WTC11 (cell line): ENCODE results near the gene WDHD1. TPM values are rescaled to one million over a fixed set of nuclear protein-coding genes. Genes with fewer than 3 reads are reported as not detected.

ENCODE experiments used
- ATAC-seq: fragments of 200-7000 bp; cut with Tn5 transposase; 2 replicates; pipeline ENCODE4 v1.10.0; 2021; ENCODE audit warnings: mild to moderate bottlenecking, moderate library complexity
- CTCF ChIA-PET: fragments of 300-600 bp; sonication (Branson Sonifier 250); formaldehyde crosslinking; loops from one replicate; lab custom pipeline; 2021; ENCODE audit warnings: antibody characterized with exemption; lab: Charles Lee
- POLR2A ChIA-PET: fragments of 350-600 bp; sonication (Branson Sonifier 250); formaldehyde crosslinking; loops from one replicate; lab custom pipeline; 2021; ENCODE audit warnings: antibody characterized with exemption; lab: Charles Lee
- DNase-seq: peaks from one replicate; pipeline ENCODE4 v3.0.0; 2021; ENCODE audit warnings: low spot score
- H3K27ac Mint-ChIP-seq: 2 replicates; pipeline ENCODE4 v1.8.0; 2021; ENCODE audit warnings: mixed read lengths
- H3K27me3 Mint-ChIP-seq: 2 replicates; pipeline ENCODE4 v1.8.0; 2021; ENCODE audit warnings: low read depth, mild to moderate bottlenecking, moderate library complexity, mixed read lengths
- H3K36me3 Mint-ChIP-seq: 2 replicates; pipeline ENCODE4 v1.8.0; 2021; ENCODE audit warnings: mixed read lengths
- H3K4me1 Mint-ChIP-seq: 2 replicates; pipeline ENCODE4 v1.8.0; 2022; ENCODE audit warnings: mixed read lengths
- H3K4me3 Mint-ChIP-seq: 2 replicates; pipeline ENCODE4 v1.8.0; 2021; ENCODE audit warnings: mild to moderate bottlenecking, moderate library complexity, mixed read lengths
- H3K9me3 Mint-ChIP-seq: 2 replicates; pipeline ENCODE4 v1.8.0; 2021; ENCODE audit warnings: mixed read lengths
- ATF1 ChIP-seq: sonication (generic); formaldehyde crosslinking; IDR thresholded peaks from 2 replicates; pipeline ENCODE4 v1.8.1; 2023; ENCODE audit warnings: mild to moderate bottlenecking, moderate library complexity, missing genetic modification reagents
- CREM ChIP-seq: sonication (generic); formaldehyde crosslinking; IDR thresholded peaks from 2 replicates; pipeline ENCODE4 v1.8.1; 2022; ENCODE audit warnings: mild to moderate bottlenecking, missing genetic modification reagents, moderate library complexity
- EMX1 ChIP-seq: fragments of 250-450 bp; sonication (Bioruptor Pico); IDR thresholded peaks from 2 replicates; pipeline ENCODE4 v1.8.0; 2021; ENCODE audit warnings: mild to moderate bottlenecking
- FOXP1 ChIP-seq: sonication (generic); formaldehyde crosslinking; IDR thresholded peaks from 2 replicates; pipeline ENCODE4 v1.8.0; 2022; ENCODE audit warnings: missing genetic modification reagents, mild to moderate bottlenecking, moderate library complexity, borderline replicate concordance
- JUN ChIP-seq: sonication (generic); formaldehyde crosslinking; IDR thresholded peaks from 2 replicates; pipeline ENCODE4 v1.8.0; 2023; ENCODE audit warnings: mild to moderate bottlenecking, missing genetic modification reagents
- PRRX2 ChIP-seq: fragments of 250-450 bp; sonication (Bioruptor Pico); IDR thresholded peaks from 2 replicates; pipeline ENCODE4 v1.8.0; 2021; ENCODE audit warnings: mild to moderate bottlenecking
- SP1 ChIP-seq: sonication (generic); formaldehyde crosslinking; conservative IDR thresholded peaks from 2 replicates; pipeline ENCODE4 v1.8.1; 2022; ENCODE audit warnings: missing genetic modification reagents
- ZNF219 ChIP-seq: sonication (generic); formaldehyde crosslinking; IDR thresholded peaks from 2 replicates; pipeline ENCODE4 v1.8.0; 2023; ENCODE audit warnings: missing genetic modification reagents, mild to moderate bottlenecking, borderline replicate concordance
- total RNA-seq: library from RNA; stranded (reverse); gene quantifications from 3 replicates; pipeline ENCODE4 v1.2.3, GENCODE V29; 2021
- TF ChIP-seq, protein P1 (sequence below): sonication (generic); formaldehyde crosslinking; IDR thresholded peaks from 2 replicates; pipeline ENCODE4 v1.8.1; 2023; ENCODE audit warnings: mild to moderate bottlenecking, missing genetic modification reagents
- TF ChIP-seq, protein P2 (sequence below): sonication (generic); formaldehyde crosslinking; IDR thresholded peaks from 2 replicates; pipeline ENCODE4 v1.8.0; 2023; ENCODE audit warnings: mild to moderate bottlenecking, missing genetic modification reagents
- TF ChIP-seq, protein P3 (sequence below): sonication (generic); formaldehyde crosslinking; IDR thresholded peaks from 2 replicates; pipeline ENCODE4 v1.8.1; 2023; ENCODE audit warnings: mild to moderate bottlenecking, missing genetic modification reagents, moderate library complexity
- TF ChIP-seq, protein P4 (sequence below): sonication (generic); formaldehyde crosslinking; IDR thresholded peaks from 2 replicates; pipeline ENCODE4 v1.8.0; 2023; ENCODE audit warnings: missing genetic modification reagents, mild to moderate bottlenecking, borderline replicate concordance
- TF ChIP-seq, protein P5 (sequence below): sonication (generic); formaldehyde crosslinking; conservative IDR thresholded peaks from 2 replicates; pipeline ENCODE4 v1.8.1; 2022; ENCODE audit warnings: mild to moderate bottlenecking, missing genetic modification reagents
- TF ChIP-seq, protein P6 (sequence below): sonication (generic); formaldehyde crosslinking; IDR thresholded peaks from 2 replicates; pipeline ENCODE4 v1.8.1; 2023; ENCODE audit warnings: mild to moderate bottlenecking, moderate library complexity, missing genetic modification reagents
- TF ChIP-seq, protein P7 (sequence below): fragments of 250-450 bp; sonication (Bioruptor Pico); IDR thresholded peaks from 2 replicates; pipeline ENCODE4 v1.9.0; 2021; ENCODE audit warnings: mild to moderate bottlenecking

WDHD1 gene
- total RNA-seq, 1 experiment from 2014 or later = 76.1 TPM

DNA sequence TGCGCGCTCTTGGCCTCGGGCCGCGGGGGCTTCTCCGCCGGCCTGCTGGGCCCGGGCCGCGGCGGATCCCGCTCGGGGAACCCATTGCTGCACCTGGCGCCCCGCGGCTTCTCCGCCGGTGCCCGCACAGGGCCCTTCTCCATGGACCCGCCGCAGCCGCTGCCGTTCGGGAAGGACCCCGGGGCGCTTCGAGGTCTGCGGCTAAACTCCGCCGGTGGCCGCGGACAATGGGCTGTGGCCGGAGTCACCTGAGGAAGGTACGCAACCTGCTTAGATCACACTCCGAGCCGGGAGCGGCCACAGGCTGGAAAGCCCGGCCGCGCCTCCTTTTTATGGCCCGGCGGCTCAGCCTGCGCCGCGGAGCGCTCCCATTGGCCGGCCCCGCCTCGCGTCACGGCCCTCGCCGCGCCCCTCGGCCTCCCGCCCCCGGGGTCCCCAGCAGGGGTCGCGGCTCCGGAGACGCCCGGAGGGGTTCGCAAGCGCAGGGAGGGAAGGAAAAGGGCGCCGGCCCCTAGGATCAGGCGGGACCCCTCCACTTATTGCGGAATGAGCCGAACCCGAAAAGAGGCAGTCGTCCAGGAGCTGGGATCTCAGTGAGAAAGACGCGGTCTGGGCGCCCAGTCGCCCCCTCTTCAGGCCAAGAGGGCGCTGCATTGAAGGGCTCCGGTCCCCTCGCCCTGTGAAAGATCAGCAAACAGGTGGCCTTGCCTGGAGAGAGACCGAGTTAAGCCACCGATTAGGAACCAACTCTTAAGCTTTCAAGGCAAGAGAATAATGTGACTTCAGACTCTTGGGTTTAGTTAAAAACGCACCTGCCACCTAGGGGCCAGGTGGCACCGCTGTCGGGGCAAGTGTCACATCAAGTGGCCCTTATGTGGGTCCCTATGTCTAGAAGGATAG, 124.1 kb downstream of the WDHD1 start, which contains the start of gene GCH1 (continued):
- TF ChIP-seq, protein P1, sequence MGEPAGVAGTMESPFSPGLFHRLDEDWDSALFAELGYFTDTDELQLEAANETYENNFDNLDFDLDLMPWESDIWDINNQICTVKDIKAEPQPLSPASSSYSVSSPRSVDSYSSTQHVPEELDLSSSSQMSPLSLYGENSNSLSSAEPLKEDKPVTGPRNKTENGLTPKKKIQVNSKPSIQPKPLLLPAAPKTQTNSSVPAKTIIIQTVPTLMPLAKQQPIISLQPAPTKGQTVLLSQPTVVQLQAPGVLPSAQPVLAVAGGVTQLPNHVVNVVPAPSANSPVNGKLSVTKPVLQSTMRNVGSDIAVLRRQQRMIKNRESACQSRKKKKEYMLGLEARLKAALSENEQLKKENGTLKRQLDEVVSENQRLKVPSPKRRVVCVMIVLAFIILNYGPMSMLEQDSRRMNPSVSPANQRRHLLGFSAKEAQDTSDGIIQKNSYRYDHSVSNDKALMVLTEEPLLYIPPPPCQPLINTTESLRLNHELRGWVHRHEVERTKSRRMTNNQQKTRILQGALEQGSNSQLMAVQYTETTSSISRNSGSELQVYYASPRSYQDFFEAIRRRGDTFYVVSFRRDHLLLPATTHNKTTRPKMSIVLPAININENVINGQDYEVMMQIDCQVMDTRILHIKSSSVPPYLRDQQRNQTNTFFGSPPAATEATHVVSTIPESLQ (CRISPR knock-in tag) = no peak
- TF ChIP-seq ZNF219 (CRISPR knock-in tag) (peak; percentile 17; the same call in 1 of the 2 replicates), EMX1 (CRISPR knock-in tag) (0 out of 2 replicates have a peak, but pooled peaks have one; percentile 55), ATF1 (CRISPR knock-in tag) (no peak), JUN (CRISPR knock-in tag) (no peak), FOXP1 (CRISPR knock-in tag) (peak; percentile 82; the same call in 1 of the 2 replicates), SP1 (CRISPR knock-in tag) (peak; percentile 71; the same call in 1 of the 2 replicates), CREM (CRISPR knock-in tag) (0 out of 2 replicates have a peak, but pooled peaks have one; percentile 46)
- TF ChIP-seq, protein P2, sequence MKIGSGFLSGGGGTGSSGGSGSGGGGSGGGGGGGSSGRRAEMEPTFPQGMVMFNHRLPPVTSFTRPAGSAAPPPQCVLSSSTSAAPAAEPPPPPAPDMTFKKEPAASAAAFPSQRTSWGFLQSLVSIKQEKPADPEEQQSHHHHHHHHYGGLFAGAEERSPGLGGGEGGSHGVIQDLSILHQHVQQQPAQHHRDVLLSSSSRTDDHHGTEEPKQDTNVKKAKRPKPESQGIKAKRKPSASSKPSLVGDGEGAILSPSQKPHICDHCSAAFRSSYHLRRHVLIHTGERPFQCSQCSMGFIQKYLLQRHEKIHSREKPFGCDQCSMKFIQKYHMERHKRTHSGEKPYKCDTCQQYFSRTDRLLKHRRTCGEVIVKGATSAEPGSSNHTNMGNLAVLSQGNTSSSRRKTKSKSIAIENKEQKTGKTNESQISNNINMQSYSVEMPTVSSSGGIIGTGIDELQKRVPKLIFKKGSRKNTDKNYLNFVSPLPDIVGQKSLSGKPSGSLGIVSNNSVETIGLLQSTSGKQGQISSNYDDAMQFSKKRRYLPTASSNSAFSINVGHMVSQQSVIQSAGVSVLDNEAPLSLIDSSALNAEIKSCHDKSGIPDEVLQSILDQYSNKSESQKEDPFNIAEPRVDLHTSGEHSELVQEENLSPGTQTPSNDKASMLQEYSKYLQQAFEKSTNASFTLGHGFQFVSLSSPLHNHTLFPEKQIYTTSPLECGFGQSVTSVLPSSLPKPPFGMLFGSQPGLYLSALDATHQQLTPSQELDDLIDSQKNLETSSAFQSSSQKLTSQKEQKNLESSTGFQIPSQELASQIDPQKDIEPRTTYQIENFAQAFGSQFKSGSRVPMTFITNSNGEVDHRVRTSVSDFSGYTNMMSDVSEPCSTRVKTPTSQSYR (CRISPR knock-in tag) = no peak
- TF ChIP-seq, protein P3, sequence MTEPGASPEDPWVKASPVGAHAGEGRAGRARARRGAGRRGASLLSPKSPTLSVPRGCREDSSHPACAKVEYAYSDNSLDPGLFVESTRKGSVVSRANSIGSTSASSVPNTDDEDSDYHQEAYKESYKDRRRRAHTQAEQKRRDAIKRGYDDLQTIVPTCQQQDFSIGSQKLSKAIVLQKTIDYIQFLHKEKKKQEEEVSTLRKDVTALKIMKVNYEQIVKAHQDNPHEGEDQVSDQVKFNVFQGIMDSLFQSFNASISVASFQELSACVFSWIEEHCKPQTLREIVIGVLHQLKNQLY (CRISPR knock-in tag) = no peak

DNA sequence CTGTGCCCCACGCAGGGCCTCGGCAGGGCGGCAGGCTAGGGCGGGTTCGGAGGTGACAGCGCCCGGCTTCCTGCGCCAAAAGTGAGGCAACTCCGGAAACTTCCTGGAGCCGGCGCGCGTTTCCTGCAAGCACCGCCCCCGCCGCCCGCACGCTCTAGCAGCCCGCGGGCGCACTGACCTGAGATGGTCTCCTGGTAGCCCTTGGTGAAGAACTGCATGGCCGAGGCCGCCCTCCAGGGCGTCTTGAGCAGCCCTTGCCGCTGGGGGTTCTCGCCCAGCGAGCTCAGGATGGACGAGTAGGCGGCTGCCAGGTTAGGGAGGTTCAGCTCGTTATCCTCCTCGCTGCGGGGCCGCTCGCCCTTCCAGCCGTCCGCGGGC, 124.8 kb downstream of the WDHD1 start:
- DNase-seq (peak; percentile 70), ATAC-seq (peak; percentile 78)
- Mint-ChIP-seq H3K9me3 (no peaks in the 10 kb centered on the region), H3K36me3 (no peaks in the 10 kb centered on the region), H3K27ac (no peak overlapping the region), H3K27me3 (peaks cover 39% of the 10 kb centered on the region), H3K4me1 (peaks cover 11% of the 10 kb centered on the region), H3K4me3 (peak overlapping the region; percentile 73)
- ChIA-PET CTCF (interaction anchor here (0.7 to 1.2 kb wide), 3 partner anchors 8 to 119 kb away, joined by 3 to 4 read pairs (median 3); no protein-coding TSS in a partner anchor), POLR2A (interaction anchor here (1.3 kb wide), 1 partner anchor 25 kb away, joined by 3 read pairs; no protein-coding TSS in a partner anchor)
- TF ChIP-seq, protein P4, sequence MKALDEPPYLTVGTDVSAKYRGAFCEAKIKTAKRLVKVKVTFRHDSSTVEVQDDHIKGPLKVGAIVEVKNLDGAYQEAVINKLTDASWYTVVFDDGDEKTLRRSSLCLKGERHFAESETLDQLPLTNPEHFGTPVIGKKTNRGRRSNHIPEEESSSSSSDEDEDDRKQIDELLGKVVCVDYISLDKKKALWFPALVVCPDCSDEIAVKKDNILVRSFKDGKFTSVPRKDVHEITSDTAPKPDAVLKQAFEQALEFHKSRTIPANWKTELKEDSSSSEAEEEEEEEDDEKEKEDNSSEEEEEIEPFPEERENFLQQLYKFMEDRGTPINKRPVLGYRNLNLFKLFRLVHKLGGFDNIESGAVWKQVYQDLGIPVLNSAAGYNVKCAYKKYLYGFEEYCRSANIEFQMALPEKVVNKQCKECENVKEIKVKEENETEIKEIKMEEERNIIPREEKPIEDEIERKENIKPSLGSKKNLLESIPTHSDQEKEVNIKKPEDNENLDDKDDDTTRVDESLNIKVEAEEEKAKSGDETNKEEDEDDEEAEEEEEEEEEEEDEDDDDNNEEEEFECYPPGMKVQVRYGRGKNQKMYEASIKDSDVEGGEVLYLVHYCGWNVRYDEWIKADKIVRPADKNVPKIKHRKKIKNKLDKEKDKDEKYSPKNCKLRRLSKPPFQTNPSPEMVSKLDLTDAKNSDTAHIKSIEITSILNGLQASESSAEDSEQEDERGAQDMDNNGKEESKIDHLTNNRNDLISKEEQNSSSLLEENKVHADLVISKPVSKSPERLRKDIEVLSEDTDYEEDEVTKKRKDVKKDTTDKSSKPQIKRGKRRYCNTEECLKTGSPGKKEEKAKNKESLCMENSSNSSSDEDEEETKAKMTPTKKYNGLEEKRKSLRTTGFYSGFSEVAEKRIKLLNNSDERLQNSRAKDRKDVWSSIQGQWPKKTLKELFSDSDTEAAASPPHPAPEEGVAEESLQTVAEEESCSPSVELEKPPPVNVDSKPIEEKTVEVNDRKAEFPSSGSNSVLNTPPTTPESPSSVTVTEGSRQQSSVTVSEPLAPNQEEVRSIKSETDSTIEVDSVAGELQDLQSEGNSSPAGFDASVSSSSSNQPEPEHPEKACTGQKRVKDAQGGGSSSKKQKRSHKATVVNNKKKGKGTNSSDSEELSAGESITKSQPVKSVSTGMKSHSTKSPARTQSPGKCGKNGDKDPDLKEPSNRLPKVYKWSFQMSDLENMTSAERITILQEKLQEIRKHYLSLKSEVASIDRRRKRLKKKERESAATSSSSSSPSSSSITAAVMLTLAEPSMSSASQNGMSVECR = peak; percentile 70; the same call in 1 of the 2 replicates
- TF ChIP-seq, protein P5, sequence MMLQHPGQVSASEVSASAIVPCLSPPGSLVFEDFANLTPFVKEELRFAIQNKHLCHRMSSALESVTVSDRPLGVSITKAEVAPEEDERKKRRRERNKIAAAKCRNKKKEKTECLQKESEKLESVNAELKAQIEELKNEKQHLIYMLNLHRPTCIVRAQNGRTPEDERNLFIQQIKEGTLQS (CRISPR knock-in tag) = no peak
- TF ChIP-seq, protein P6, sequence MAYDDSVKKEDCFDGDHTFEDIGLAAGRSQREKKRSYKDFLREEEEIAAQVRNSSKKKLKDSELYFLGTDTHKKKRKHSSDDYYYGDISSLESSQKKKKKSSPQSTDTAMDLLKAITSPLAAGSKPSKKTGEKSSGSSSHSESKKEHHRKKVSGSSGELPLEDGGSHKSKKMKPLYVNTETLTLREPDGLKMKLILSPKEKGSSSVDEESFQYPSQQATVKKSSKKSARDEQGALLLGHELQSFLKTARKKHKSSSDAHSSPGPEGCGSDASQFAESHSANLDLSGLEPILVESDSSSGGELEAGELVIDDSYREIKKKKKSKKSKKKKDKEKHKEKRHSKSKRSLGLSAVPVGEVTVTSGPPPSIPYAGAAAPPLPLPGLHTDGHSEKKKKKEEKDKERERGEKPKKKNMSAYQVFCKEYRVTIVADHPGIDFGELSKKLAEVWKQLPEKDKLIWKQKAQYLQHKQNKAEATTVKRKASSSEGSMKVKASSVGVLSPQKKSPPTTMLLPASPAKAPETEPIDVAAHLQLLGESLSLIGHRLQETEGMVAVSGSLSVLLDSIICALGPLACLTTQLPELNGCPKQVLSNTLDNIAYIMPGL (CRISPR knock-in tag) = peak; percentile 7; the same call in 1 of the 2 replicates
- TF ChIP-seq PRRX2 (CRISPR knock-in tag) = no peak
- TF ChIP-seq, protein P7, sequence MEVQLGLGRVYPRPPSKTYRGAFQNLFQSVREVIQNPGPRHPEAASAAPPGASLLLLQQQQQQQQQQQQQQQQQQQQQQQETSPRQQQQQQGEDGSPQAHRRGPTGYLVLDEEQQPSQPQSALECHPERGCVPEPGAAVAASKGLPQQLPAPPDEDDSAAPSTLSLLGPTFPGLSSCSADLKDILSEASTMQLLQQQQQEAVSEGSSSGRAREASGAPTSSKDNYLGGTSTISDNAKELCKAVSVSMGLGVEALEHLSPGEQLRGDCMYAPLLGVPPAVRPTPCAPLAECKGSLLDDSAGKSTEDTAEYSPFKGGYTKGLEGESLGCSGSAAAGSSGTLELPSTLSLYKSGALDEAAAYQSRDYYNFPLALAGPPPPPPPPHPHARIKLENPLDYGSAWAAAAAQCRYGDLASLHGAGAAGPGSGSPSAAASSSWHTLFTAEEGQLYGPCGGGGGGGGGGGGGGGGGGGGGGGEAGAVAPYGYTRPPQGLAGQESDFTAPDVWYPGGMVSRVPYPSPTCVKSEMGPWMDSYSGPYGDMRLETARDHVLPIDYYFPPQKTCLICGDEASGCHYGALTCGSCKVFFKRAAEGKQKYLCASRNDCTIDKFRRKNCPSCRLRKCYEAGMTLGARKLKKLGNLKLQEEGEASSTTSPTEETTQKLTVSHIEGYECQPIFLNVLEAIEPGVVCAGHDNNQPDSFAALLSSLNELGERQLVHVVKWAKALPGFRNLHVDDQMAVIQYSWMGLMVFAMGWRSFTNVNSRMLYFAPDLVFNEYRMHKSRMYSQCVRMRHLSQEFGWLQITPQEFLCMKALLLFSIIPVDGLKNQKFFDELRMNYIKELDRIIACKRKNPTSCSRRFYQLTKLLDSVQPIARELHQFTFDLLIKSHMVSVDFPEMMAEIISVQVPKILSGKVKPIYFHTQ = no peak
